Mammary epithelial cell (primary cell): ENCODE results near the gene ARRDC1.

Source experiments
- EZH2 ChIP-seq: IDR thresholded peaks from 2 replicates; pipeline ENCODE4 v1.6.1; 2012; ENCODE audit warnings: low read length, inconsistent platforms, borderline replicate concordance
- TF ChIP-seq, protein P1 (sequence below), 2 donors: IDR thresholded peaks in 1 of 2; conservative IDR thresholded peaks in 1 of 2; 2 replicates each; pipeline ENCODE4 v1.5.1; 2011 to 2012; ENCODE audit warnings: inconsistent platforms in 2 of 2, low read length in 2 of 2, mild to moderate bottlenecking in 2 of 2, control low read depth in 1 of 2, low read depth in 1 of 2; ENCODE audit not compliant: insufficient read depth in 1 of 2; ENCODE audit errors: extremely low read depth in 1 of 2

DNA sequence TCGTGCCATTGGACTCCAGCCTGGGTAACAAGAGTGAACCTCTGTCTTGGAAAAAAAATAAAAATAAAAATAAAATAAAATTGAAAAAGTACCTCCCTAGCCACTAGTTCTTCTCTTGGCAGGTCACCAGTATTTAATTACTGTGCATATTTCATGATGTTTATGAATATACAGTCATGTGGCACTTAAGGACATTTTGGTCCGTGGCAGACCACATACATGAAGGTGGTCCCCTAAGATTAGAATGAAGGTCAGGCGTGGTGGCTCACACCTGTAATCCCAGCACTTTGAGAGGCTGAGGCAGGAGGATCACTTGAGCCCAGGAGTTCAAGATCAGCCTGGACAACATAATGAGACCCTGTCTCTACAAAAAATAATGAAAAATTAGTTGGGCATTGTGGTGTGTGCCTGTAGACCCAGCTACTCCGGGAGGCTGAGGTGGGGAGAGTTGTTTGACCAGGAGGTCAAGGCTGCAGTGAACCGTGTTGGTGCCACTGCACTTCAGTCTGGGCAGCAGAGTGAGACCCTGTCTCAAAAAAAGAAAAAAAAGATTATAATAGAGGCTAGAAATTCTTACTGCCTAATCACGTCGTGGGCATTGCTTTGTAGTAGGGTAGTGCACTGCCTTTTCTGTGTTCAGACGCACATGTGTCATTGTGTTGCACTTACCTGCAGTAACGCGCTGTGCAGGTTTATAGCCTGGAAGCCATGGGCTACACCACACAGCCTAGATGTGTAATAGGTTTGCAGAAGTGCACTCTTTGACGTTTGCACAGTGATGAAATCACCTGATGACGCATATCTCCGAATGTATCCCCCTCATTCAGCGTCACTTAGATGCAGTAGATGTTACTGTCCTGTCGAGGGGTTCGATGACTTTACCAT lies 26.1 kb downstream of the ARRDC1 start:
- TF ChIP-seq EZH2 = no peak
- TF ChIP-seq, protein P1, sequence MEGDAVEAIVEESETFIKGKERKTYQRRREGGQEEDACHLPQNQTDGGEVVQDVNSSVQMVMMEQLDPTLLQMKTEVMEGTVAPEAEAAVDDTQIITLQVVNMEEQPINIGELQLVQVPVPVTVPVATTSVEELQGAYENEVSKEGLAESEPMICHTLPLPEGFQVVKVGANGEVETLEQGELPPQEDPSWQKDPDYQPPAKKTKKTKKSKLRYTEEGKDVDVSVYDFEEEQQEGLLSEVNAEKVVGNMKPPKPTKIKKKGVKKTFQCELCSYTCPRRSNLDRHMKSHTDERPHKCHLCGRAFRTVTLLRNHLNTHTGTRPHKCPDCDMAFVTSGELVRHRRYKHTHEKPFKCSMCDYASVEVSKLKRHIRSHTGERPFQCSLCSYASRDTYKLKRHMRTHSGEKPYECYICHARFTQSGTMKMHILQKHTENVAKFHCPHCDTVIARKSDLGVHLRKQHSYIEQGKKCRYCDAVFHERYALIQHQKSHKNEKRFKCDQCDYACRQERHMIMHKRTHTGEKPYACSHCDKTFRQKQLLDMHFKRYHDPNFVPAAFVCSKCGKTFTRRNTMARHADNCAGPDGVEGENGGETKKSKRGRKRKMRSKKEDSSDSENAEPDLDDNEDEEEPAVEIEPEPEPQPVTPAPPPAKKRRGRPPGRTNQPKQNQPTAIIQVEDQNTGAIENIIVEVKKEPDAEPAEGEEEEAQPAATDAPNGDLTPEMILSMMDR (conservative IDR thresholded peaks at IDR 0.05 in 1 of 2, IDR thresholded peaks at IDR 0.05 in 1 of 2; ENCODE audit: extremely low read depth in 1 of 2, insufficient read depth in 1 of 2, low read depth in 1 of 2, low read length in 2 of 2) = no peak
